Astrocyte (in vitro differentiated cells and primary cell): ENCODE results near the gene INO80E. TPM values are rescaled to one million over a fixed set of nuclear protein-coding genes. Genes with fewer than 3 reads are reported as not detected.

ENCODE experiments used
- DNase-seq: peaks from one replicate; pipeline ENCODE4 v3.0.0-alpha.2; 2010; ENCODE audit warnings: low read depth
- FAIRE-seq: peaks from 2 replicates; lab custom pipeline; 2011; peaks lifted over from hg19 to GRCh38; lab: Jason Lieb, UNC
- H2AFZ ChIP-seq: 2 replicates; pipeline ENCODE4 v1.6.0; 2012; ENCODE audit warnings: low read depth, low read length, inconsistent platforms
- H3K27ac ChIP-seq: 2 replicates; pipeline ENCODE4 v1.5.1; 2011; ENCODE audit warnings: low read depth, low read length, inconsistent platforms
- H3K27me3 ChIP-seq: 2 replicates; pipeline ENCODE4 v1.6.0; 2011; ENCODE audit warnings: low read length, inconsistent platforms; ENCODE audit not compliant: insufficient read depth
- H3K36me3 ChIP-seq: 2 replicates; pipeline ENCODE4 v1.5.1; 2011; ENCODE audit warnings: low read length, inconsistent platforms; ENCODE audit not compliant: insufficient read depth
- H3K4me1 ChIP-seq: 2 replicates; pipeline ENCODE4 v1.5.1; 2011; ENCODE audit warnings: low read length, inconsistent platforms; ENCODE audit not compliant: insufficient read depth
- H3K4me2 ChIP-seq: 2 replicates; pipeline ENCODE4 v1.6.0; 2012; ENCODE audit warnings: low read length, inconsistent platforms
- H3K4me3 ChIP-seq: 2 replicates; pipeline ENCODE4 v1.5.1; 2011; ENCODE audit warnings: low read depth, mild to moderate bottlenecking, low read length, inconsistent platforms; ENCODE audit not compliant: insufficient read depth
- H3K79me2 ChIP-seq: 2 replicates; pipeline ENCODE4 v1.6.0; 2012; ENCODE audit warnings: mild to moderate bottlenecking, low read length, inconsistent platforms; ENCODE audit not compliant: insufficient read depth
- H3K9ac ChIP-seq: 2 replicates; pipeline ENCODE4 v1.6.0; 2012; ENCODE audit warnings: mild to moderate bottlenecking, low read length, inconsistent platforms
- H3K9me3 ChIP-seq: 2 replicates; pipeline ENCODE4 v1.5.1; 2012; ENCODE audit warnings: low read depth, mild to moderate bottlenecking, low read length, inconsistent platforms; ENCODE audit not compliant: insufficient read depth
- H4K20me1 ChIP-seq: 2 replicates; pipeline ENCODE4 v1.6.0; 2012; ENCODE audit warnings: low read length, inconsistent platforms; ENCODE audit not compliant: insufficient read depth
- H3K27ac Mint-ChIP-seq: one replicate; pipeline ENCODE4 v1.8.0; 2021; ENCODE audit warnings: mild to moderate bottlenecking, mixed read lengths; ENCODE audit not compliant: unreplicated experiment
- H3K27me3 Mint-ChIP-seq: one replicate; pipeline ENCODE4 v1.8.0; 2021; ENCODE audit warnings: low read depth, mixed read lengths; ENCODE audit not compliant: unreplicated experiment
- H3K36me3 Mint-ChIP-seq: one replicate; pipeline ENCODE4 v1.8.0; 2021; ENCODE audit warnings: low read depth, mixed read lengths; ENCODE audit not compliant: unreplicated experiment
- H3K4me1 Mint-ChIP-seq: one replicate; pipeline ENCODE4 v1.8.0; 2021; ENCODE audit warnings: low read depth, mixed read lengths; ENCODE audit not compliant: unreplicated experiment
- H3K4me3 Mint-ChIP-seq: one replicate; pipeline ENCODE4 v1.8.0; 2021; ENCODE audit warnings: mild to moderate bottlenecking, moderate library complexity, mixed read lengths; ENCODE audit not compliant: unreplicated experiment
- H3K9me3 Mint-ChIP-seq: one replicate; pipeline ENCODE4 v1.8.0; 2021; ENCODE audit warnings: mild to moderate bottlenecking, mixed read lengths; ENCODE audit not compliant: unreplicated experiment
- EZH2 ChIP-seq: IDR thresholded peaks from 2 replicates; pipeline ENCODE4 v1.6.1; 2012; ENCODE audit warnings: mild to moderate bottlenecking, low read length, inconsistent platforms; ENCODE audit not compliant: insufficient read depth
- total RNA-seq: library from RNA; stranded (reverse); gene quantifications from 2 replicates; pipeline ENCODE4 v1.2.1, GENCODE V29; 2021
- TF ChIP-seq, protein P1 (sequence below): IDR thresholded peaks from 2 replicates; pipeline ENCODE4 v1.5.1; 2011; ENCODE audit warnings: low read depth, mild to moderate bottlenecking, inconsistent platforms, low read length, moderate library complexity; ENCODE audit not compliant: insufficient read depth

Gene INO80E
- total RNA-seq, 1 donor from 2014 or later = 58.5 TPM

GRCh38 chr16:29995324-29995910 lies 624 bp upstream of the INO80E start, which contains the start of gene HIRIP3:
Gene HIRIP3, minus strand, starts transcription at chr16:29995617. Its CDS starts 12 bp downstream, at chr16:29995605.
- Histone ChIP-seq H3K27ac (peak within 1 kb of the TSS; percentile 90), H3K27me3 (no peaks in the 10 kb centered on the region), H3K36me3 (peaks cover 10% of the 10 kb centered on the region), H3K9me3 (no peaks in the 10 kb centered on the region), H3K4me2 (peak within 1 kb of the TSS; percentile 86), H4K20me1 (peaks cover 14% of the 10 kb centered on the region), H3K79me2 (peaks cover 18% of the 10 kb centered on the region), H3K9ac (peak within 1 kb of the TSS; percentile 87), H2AFZ (peak within 1 kb of the TSS; percentile 79), H3K4me1 (peaks cover 12% of the 10 kb centered on the region), H3K4me3 (peak within 1 kb of the TSS; percentile 79)
- peaks cover 8% of the 10 kb centered on the region for H3K4me1 Mint-ChIP-seq
- no peaks in the 10 kb centered on the region for H3K27me3 Mint-ChIP-seq
- peak; percentile 29 for DNase-seq
- peak within 1 kb of the TSS; percentile 98 for H3K4me3 Mint-ChIP-seq
- TF ChIP-seq, protein P1, sequence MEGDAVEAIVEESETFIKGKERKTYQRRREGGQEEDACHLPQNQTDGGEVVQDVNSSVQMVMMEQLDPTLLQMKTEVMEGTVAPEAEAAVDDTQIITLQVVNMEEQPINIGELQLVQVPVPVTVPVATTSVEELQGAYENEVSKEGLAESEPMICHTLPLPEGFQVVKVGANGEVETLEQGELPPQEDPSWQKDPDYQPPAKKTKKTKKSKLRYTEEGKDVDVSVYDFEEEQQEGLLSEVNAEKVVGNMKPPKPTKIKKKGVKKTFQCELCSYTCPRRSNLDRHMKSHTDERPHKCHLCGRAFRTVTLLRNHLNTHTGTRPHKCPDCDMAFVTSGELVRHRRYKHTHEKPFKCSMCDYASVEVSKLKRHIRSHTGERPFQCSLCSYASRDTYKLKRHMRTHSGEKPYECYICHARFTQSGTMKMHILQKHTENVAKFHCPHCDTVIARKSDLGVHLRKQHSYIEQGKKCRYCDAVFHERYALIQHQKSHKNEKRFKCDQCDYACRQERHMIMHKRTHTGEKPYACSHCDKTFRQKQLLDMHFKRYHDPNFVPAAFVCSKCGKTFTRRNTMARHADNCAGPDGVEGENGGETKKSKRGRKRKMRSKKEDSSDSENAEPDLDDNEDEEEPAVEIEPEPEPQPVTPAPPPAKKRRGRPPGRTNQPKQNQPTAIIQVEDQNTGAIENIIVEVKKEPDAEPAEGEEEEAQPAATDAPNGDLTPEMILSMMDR = no peak
- TF ChIP-seq EZH2 = no peak
- no peak for FAIRE-seq
- no peaks in the 10 kb centered on the region for H3K9me3 Mint-ChIP-seq
- peaks cover 9% of the 10 kb centered on the region for H3K36me3 Mint-ChIP-seq
- peak within 1 kb of the TSS; percentile 26 for H3K27ac Mint-ChIP-seq

GRCh38 chr16:29996766-29997250 lies 767 bp downstream of the INO80E start:
- H3K9ac ChIP-seq = peak overlapping the region; percentile 87
- H3K4me1 ChIP-seq = peaks cover 12% of the 10 kb centered on the region
- H3K79me2 ChIP-seq = peaks cover 18% of the 10 kb centered on the region
- H3K4me2 ChIP-seq = peak overlapping the region; percentile 86
- H3K9me3 ChIP-seq = no peaks in the 10 kb centered on the region
- H4K20me1 ChIP-seq = peaks cover 14% of the 10 kb centered on the region
- H3K27ac ChIP-seq = peak overlapping the region; percentile 90
- TF ChIP-seq, protein P1 = no peak
- no peak for TF ChIP-seq EZH2
- peaks cover 10% of the 10 kb centered on the region for H3K36me3 ChIP-seq
- DNase-seq = no peak
- FAIRE-seq = no peak
- Mint-ChIP-seq H3K9me3 (no peaks in the 10 kb centered on the region), H3K27me3 (no peaks in the 10 kb centered on the region), H3K36me3 (peaks cover 7% of the 10 kb centered on the region), H3K4me1 (peaks cover 8% of the 10 kb centered on the region), H3K27ac (peak overlapping the region; percentile 8), H3K4me3 (peak overlapping the region; percentile 98)
- H2AFZ ChIP-seq = peak overlapping the region; percentile 79
- no peaks in the 10 kb centered on the region for H3K27me3 ChIP-seq
- peak overlapping the region; percentile 79 for H3K4me3 ChIP-seq

GRCh38 chr16:29999605-30000004 lies 3.6 kb downstream of the INO80E start:
- Mint-ChIP-seq H3K4me3 (peak overlapping the region; percentile 3), H3K9me3 (no peaks in the 10 kb centered on the region), H3K27me3 (no peaks in the 10 kb centered on the region), H3K27ac (no peak overlapping the region), H3K36me3 (peaks cover 5% of the 10 kb centered on the region), H3K4me1 (peaks cover 8% of the 10 kb centered on the region)
- H3K4me2 ChIP-seq = no peak overlapping the region
- DNase-seq = no peak
- no peaks in the 10 kb centered on the region for H3K27me3 ChIP-seq
- no peaks in the 10 kb centered on the region for H3K9me3 ChIP-seq
- no peak overlapping the region for H3K9ac ChIP-seq
- no peak overlapping the region for H2AFZ ChIP-seq
- H3K79me2 ChIP-seq = peaks cover 18% of the 10 kb centered on the region
- peaks cover 18% of the 10 kb centered on the region for H4K20me1 ChIP-seq
- no peak overlapping the region for H3K4me3 ChIP-seq
- no peak overlapping the region for H3K27ac ChIP-seq
- FAIRE-seq = no peak
- TF ChIP-seq, protein P1 = no peak
- TF ChIP-seq EZH2 = no peak
- H3K4me1 ChIP-seq = peaks cover 8% of the 10 kb centered on the region
- peaks cover 6% of the 10 kb centered on the region for H3K36me3 ChIP-seq
